IPS DF 6.9 (cell line): Measurements from ENCODE around the gene OOSP4A.

Experiments
- DNase-seq: peaks from one replicate; pipeline ENCODE4 v3.0.0-alpha.2; 2013; ENCODE audit warnings: low read depth, low spot score
- H3K27ac ChIP-seq: one replicate; pipeline ENCODE4 v1.5.1; 2013; ENCODE audit warnings: low read length, control low read depth
- H3K27me3 ChIP-seq: 2 replicates; pipeline ENCODE4 v1.6.1; 2013; ENCODE audit warnings: mild to moderate bottlenecking, low read length; ENCODE audit not compliant: control insufficient read depth, insufficient read depth
- H3K36me3 ChIP-seq: 2 replicates; pipeline ENCODE4 v1.6.1; 2013; ENCODE audit warnings: low read length; ENCODE audit not compliant: control insufficient read depth, insufficient read depth
- H3K4me1 ChIP-seq: 2 replicates; pipeline ENCODE4 v1.6.1; 2013; ENCODE audit warnings: low read length; ENCODE audit not compliant: control insufficient read depth, insufficient read depth
- H3K4me3 ChIP-seq: 2 replicates; pipeline ENCODE4 v1.5.1; 2013; ENCODE audit warnings: mild to moderate bottlenecking, low read length
- H3K9me3 ChIP-seq: 2 replicates; pipeline ENCODE4 v1.6.1; 2013; ENCODE audit warnings: low read length, inconsistent platforms; ENCODE audit not compliant: control insufficient read depth, insufficient read depth
- WGBS: extraction: QIAGEN DNeasy Blood & Tissue Kit; methylation state at CpG from one replicate; pipeline ENCODE4 v1.1.7; 2013; ENCODE audit warnings: mixed read lengths, missing lambda C conversion rate; ENCODE audit not compliant: insufficient read length, insufficient coverage; 5-methylcytosine and 5-hydroxymethylcytosine counted together

OOSP4A gene

GRCh38 chr11:59944720-59945119, 19.1 kb upstream of the OOSP4A start:
- H3K9me3 ChIP-seq, result peaks cover 2% of the 10 kb centered on the region; the same call in 1 of the 2 replicates
- H3K27me3 ChIP-seq, result no peaks in the 10 kb centered on the region
- H3K27ac ChIP-seq, result no peak overlapping the region
- no peak for DNase-seq
- H3K4me1 ChIP-seq, result no peaks in the 10 kb centered on the region
- no peak overlapping the region for H3K4me3 ChIP-seq
- no CpG with 5 or more reads among the region's 2 CpGs for WGBS
- H3K36me3 ChIP-seq, result no peaks in the 10 kb centered on the region

- no peak overlapping the region for H3K4me3 ChIP-seq
- no peaks in the 10 kb centered on the region for H3K9me3 ChIP-seq
- H3K4me1 ChIP-seq, result no peaks in the 10 kb centered on the region
- no peaks in the 10 kb centered on the region for H3K27me3 ChIP-seq
- no peaks in the 10 kb centered on the region for H3K36me3 ChIP-seq
- DNase-seq, result no peak
- no CpG with 5 or more reads among the region's 4 CpGs for WGBS
- no peak overlapping the region for H3K27ac ChIP-seq
Measured at GRCh38 chr11:59953463-59954218, 10.2 kb upstream of the OOSP4A start.

- H3K4me1 ChIP-seq, result no peaks in the 10 kb centered on the region
- WGBS, result no CpG with 5 or more reads among the region's 3 CpGs
- no peaks in the 10 kb centered on the region for H3K27me3 ChIP-seq
- H3K36me3 ChIP-seq, result no peaks in the 10 kb centered on the region
- H3K4me3 ChIP-seq, result no peak overlapping the region
- no peaks in the 10 kb centered on the region for H3K9me3 ChIP-seq
- DNase-seq, result no peak
- no peak overlapping the region for H3K27ac ChIP-seq
Measured at GRCh38 chr11:59954219-59954847, 9.5 kb upstream of the OOSP4A start.

- H3K27me3 ChIP-seq, result no peaks in the 10 kb centered on the region
- no peak overlapping the region for H3K4me3 ChIP-seq
- DNase-seq, result no peak
- H3K27ac ChIP-seq, result no peak overlapping the region
- no peaks in the 10 kb centered on the region for H3K4me1 ChIP-seq
- H3K36me3 ChIP-seq, result no peaks in the 10 kb centered on the region
- WGBS, result no CpG with 5 or more reads among the region's 4 CpGs
- no peaks in the 10 kb centered on the region for H3K9me3 ChIP-seq
Measured at GRCh38 chr11:59957094-59957493, 6.7 kb upstream of the OOSP4A start.

GRCh38 chr11:59960502-59961381, 3.1 kb upstream of the OOSP4A start:
- H3K4me3 ChIP-seq, result no peak overlapping the region
- WGBS, result no CpG with 5 or more reads among the region's 9 CpGs
- no peaks in the 10 kb centered on the region for H3K4me1 ChIP-seq
- no peak overlapping the region for H3K27ac ChIP-seq
- DNase-seq, result no peak
- no peaks in the 10 kb centered on the region for H3K36me3 ChIP-seq
- no peaks in the 10 kb centered on the region for H3K9me3 ChIP-seq
- no peaks in the 10 kb centered on the region for H3K27me3 ChIP-seq

- Histone ChIP-seq H3K27ac (no peak overlapping the region), H3K36me3 (no peaks in the 10 kb centered on the region), H3K27me3 (no peaks in the 10 kb centered on the region), H3K9me3 (no peaks in the 10 kb centered on the region), H3K4me1 (no peaks in the 10 kb centered on the region), H3K4me3 (no peak overlapping the region)
- WGBS, result no CpG with 5 or more reads among the region's 2 CpGs
- no peak for DNase-seq
Measured at GRCh38 chr11:59962107-59962482, 1.7 kb upstream of the OOSP4A start.

GRCh38 chr11:59965424-59965823, 1.6 kb downstream of the OOSP4A start:
- H3K4me3 ChIP-seq, result no peak overlapping the region
- no peak overlapping the region for H3K27ac ChIP-seq
- H3K27me3 ChIP-seq, result no peaks in the 10 kb centered on the region
- no peaks in the 10 kb centered on the region for H3K9me3 ChIP-seq
- WGBS, result no CpG with 5 or more reads among the region's 7 CpGs
- no peak for DNase-seq
- H3K36me3 ChIP-seq, result no peaks in the 10 kb centered on the region
- no peaks in the 10 kb centered on the region for H3K4me1 ChIP-seq

- Histone ChIP-seq H3K36me3 (no peaks in the 10 kb centered on the region), H3K4me3 (no peak overlapping the region), H3K4me1 (no peaks in the 10 kb centered on the region), H3K27me3 (no peaks in the 10 kb centered on the region), H3K9me3 (no peaks in the 10 kb centered on the region), H3K27ac (no peak overlapping the region)
- no CpG with 5 or more reads among the region's 3 CpGs for WGBS
- no peak for DNase-seq
Measured at GRCh38 chr11:59966201-59966600, 2.4 kb downstream of the OOSP4A start.

GRCh38 chr11:59967677-59968394, 4.0 kb downstream of the OOSP4A start:
- Histone ChIP-seq H3K36me3 (no peaks in the 10 kb centered on the region), H3K9me3 (no peaks in the 10 kb centered on the region), H3K27me3 (no peaks in the 10 kb centered on the region), H3K27ac (no peak overlapping the region), H3K4me3 (no peak overlapping the region), H3K4me1 (no peaks in the 10 kb centered on the region)
- WGBS, result no CpG with 5 or more reads among the region's 3 CpGs
- DNase-seq, result no peak

- no peaks in the 10 kb centered on the region for H3K36me3 ChIP-seq
- no peak overlapping the region for H3K4me3 ChIP-seq
- no CpG with 5 or more reads among the region's 1 CpG for WGBS
- H3K27me3 ChIP-seq, result no peaks in the 10 kb centered on the region
- no peaks in the 10 kb centered on the region for H3K9me3 ChIP-seq
- no peak overlapping the region for H3K27ac ChIP-seq
- no peak for DNase-seq
- no peaks in the 10 kb centered on the region for H3K4me1 ChIP-seq
Measured at GRCh38 chr11:59968395-59968783, 4.6 kb downstream of the OOSP4A start.
